Measurements from ENCODE around the gene NAA35.

The NAA35 gene

DNA sequence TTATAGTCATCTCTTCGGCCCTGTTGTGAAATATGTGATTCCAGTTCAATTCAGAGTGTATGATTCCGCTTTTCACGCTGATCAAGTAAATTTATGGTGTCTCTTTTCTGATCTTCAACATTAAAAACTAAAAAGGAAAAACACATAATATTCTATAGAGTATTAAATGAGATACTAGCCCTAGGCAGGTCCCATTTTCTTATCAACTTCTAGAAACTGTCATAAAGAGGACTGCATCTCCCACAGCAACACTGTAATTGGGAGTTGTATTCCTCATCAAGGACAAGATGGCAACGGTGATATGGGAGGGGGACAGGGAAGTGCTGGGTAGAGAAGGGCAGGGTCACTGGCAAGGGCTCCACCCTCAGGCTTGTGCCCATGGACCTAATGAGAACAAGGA, 86.8 kb downstream of the NAA35 start:
- DNase-seq (ENCODE audit: low spot score) = no peak
- TF ChIP-seq, protein P1, sequence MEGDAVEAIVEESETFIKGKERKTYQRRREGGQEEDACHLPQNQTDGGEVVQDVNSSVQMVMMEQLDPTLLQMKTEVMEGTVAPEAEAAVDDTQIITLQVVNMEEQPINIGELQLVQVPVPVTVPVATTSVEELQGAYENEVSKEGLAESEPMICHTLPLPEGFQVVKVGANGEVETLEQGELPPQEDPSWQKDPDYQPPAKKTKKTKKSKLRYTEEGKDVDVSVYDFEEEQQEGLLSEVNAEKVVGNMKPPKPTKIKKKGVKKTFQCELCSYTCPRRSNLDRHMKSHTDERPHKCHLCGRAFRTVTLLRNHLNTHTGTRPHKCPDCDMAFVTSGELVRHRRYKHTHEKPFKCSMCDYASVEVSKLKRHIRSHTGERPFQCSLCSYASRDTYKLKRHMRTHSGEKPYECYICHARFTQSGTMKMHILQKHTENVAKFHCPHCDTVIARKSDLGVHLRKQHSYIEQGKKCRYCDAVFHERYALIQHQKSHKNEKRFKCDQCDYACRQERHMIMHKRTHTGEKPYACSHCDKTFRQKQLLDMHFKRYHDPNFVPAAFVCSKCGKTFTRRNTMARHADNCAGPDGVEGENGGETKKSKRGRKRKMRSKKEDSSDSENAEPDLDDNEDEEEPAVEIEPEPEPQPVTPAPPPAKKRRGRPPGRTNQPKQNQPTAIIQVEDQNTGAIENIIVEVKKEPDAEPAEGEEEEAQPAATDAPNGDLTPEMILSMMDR (IDR thresholded peaks at IDR 0.05) = no peak
- no peak overlapping the region for H3K4me3 ChIP-seq
- H3K27ac ChIP-seq = no peak overlapping the region

DNA sequence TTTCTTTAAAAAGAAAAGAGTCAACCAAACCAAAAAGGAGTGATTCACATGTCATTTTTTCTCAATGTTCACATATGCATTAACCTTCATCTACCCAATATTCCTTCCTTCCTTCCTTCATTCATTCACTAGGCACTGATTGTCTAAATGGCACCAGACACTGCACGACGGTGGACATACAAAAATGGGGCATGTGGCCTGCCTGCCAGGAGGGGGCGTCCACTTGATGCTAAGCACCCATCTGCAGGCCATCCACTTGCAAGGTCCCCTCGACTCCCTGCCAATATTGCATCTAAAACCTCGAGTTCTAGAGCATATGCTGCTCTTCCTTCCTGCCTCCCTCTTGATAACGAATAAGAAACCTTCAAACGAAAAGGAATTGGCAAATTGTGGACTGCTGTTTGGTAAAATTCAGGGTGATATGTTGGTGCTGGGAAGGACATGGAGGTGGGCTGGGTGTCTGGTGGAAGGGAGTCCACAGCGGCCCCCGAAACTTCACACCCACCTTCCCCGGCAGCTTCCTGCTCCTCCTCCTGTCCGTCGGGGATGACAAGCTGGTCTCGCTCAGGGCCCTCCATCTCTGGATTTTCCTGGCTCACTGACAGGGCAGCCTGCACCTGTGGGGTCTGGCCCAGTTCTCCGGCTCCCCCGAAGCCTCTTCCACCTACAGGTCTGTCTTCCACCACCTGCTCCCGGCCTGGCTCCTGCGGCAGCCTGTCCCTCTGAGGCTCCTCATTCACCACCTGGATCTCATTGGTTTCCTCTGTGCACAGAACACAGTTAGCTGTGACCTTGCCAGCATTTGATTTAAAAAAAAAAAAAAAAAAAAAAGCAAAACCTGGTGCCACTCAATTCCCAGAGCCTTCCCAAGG, 94.2 kb downstream of the NAA35 start:
- TF ChIP-seq, protein P1 (IDR thresholded peaks at IDR 0.05) = no peak
- Histone ChIP-seq H3K27ac (no peak overlapping the region), H3K4me3 (no peak overlapping the region)
- DNase-seq (ENCODE audit: low spot score) = no peak

DNA sequence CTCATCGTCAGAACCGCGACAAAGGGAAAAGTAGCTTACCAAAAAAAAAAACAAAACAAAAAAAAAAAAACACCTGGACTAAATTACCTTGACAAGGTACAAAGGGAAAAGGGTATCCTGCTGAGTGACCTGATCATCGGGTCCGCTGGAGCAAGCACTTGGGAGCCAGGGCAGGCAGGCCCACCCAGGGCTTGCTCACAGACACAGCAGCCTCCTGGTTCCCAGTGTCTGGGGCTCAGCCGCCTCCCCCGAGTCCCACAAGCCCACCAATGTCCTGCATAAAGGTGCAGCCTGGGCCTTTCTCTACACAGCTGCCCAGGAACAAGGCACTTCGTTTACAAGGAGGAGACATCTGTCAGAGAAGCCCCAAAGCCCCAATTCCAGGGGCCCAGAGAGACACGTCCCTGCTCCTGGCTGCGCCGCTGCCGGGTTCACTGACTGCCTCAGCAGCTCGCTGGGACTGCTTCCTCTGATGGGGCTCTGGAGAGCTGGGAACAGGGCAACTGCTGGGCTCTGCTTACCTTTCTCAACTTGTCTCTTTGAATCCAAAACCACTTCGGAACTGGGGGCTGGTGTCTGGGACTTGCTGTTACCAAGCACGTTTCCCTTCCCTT, 95.0 kb downstream of the NAA35 start:
- Histone ChIP-seq H3K4me3 (no peak overlapping the region), H3K27ac (no peak overlapping the region)
- DNase-seq (ENCODE audit: low spot score) = no peak
- TF ChIP-seq, protein P1 (IDR thresholded peaks at IDR 0.05) = no peak

DNA sequence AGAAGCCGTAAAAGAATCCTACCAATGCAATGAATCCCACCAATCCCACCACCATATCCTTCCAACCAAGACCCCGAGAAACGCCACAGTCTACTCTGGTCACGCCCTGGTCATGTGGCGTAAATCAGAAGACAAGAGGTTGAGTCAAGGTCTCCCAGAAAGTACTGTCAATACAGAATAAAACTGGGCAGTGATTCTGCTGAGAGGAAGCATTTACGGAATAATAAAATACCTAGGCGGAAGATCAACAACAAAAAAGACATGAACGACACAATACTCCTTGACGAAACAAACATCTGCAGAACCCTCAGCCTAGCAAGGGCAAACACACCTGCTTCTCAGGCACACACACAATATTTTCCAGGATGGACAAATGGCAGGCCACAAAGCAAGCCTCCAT, 95.6 kb downstream of the NAA35 start:
- no peak overlapping the region for H3K4me3 ChIP-seq
- no peak overlapping the region for H3K27ac ChIP-seq
- TF ChIP-seq, protein P1 (IDR thresholded peaks at IDR 0.05) = no peak
- no peak for DNase-seq (ENCODE audit: low spot score)

DNA sequence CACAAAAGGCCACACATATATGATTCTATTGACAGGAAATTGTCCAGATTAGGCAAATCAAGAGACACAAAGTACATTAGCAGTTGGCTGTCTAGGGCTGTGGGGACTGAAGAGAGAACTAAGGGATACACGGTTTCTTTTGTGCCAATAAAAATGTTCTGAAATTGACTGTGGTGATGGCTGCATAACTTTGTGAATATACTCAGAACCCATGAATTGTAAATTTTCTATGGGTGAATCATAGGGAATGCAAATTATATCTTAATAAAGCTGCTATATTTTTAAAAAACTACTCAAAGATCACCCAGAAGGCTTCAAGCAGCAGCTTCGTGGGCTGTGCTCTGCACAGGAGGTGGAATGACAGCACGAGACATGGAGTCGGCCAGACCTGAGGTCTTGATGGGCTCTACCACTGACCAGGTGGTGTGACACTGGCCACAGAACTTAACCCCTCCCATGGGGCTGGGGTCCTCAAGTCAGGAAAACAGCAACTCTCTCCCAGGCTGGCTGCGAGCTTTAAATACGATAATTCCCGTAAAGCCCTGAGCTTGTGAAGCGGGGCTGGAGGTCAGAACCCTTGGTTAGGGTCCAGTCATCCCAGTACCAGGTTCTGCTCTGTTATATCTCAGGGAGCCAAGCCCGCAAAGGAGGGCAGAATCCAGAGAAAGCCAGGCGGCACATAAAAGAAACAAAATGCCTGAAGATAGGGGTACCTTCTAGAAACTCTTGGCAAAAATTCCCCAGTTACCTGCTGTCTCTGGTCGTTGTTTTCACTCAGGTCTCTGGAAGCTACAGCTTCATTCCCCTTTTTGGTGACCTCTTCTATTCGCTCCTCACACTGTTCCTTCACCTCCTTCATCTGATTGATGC, 99.3 kb downstream of the NAA35 start:
- TF ChIP-seq, protein P1 (IDR thresholded peaks at IDR 0.05) = no peak
- Histone ChIP-seq H3K27ac (no peak overlapping the region), H3K4me3 (no peak overlapping the region)
- no peak for DNase-seq (ENCODE audit: low spot score)

DNA sequence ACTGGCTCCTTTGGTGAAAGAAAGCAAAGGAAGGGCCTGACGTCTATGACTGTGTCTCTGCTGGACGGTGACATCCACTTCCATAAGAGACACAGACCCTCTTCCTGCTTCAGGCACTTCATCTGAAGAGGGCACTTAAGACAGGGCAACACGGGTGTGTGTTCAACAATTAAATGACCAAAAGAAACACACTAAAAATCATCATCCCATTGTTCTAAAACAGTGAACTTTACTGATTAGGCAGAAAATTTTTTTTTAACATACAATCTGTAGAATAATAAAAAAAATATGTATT, 99.9 kb downstream of the NAA35 start:
- no peak overlapping the region for H3K27ac ChIP-seq
- no peak for DNase-seq (ENCODE audit: low spot score)
- H3K4me3 ChIP-seq = no peak overlapping the region
- TF ChIP-seq, protein P1 (IDR thresholded peaks at IDR 0.05) = no peak

Measured in coronary artery (tissue), 2 donors.